Omental fat pad (tissue), 4 donors: Measurements from ENCODE around the gene WNK3. TPM values are rescaled to one million over a fixed set of nuclear protein-coding genes. Genes with fewer than 3 reads are reported as not detected.

Source experiments
- ATAC-seq: fragments of 150-250 bp; one replicate; pipeline ENCODE4 v1.9.1; 2016; ENCODE audit warnings: mild to moderate bottlenecking, moderate library complexity; ENCODE audit not compliant: low FRiP score
- DNase-seq: peaks from one replicate; pipeline ENCODE4 v3.0.0-alpha.2; 2019; ENCODE audit warnings: low spot score
- CTCF ChIP-seq, 3 donors: fragments of 450-650 bp; IDR thresholded peaks; one replicate each; pipeline ENCODE4 v1.5.1; 2016 to 2017; ENCODE audit warnings: antibody characterized with exemption in 3 of 3, mild to moderate bottlenecking in 3 of 3, moderate library complexity in 2 of 3
- small RNA-seq: library from RNA; depleted of rRNA; stranded (forward); fragments of <200 nt; gene quantifications from one replicate; pipeline ENCODE3, GENCODE V24; 2016
- total RNA-seq, 4 donors: library from RNA; depleted of rRNA; stranded (reverse); fragments of >200 nt; gene quantifications; one replicate each; pipeline ENCODE4 v1.1.0, GENCODE V29; 2016

WNK3 gene
- total RNA-seq, 4 donors from 2014 or later = 1.4 to 2.7 (median 1.6) TPM

GRCh38 chrX:54171527-54172250, 186.2 kb downstream of the WNK3 start:
- no peak for ATAC-seq
- TF ChIP-seq CTCF (IDR thresholded peaks at IDR 0.05) = no peak
- no peak for DNase-seq

- no peak for TF ChIP-seq CTCF (IDR thresholded peaks at IDR 0.05)
- DNase-seq (no peak), ATAC-seq (no peak)
These were observed 186.8 kb downstream of the WNK3 start for GRCh38 chrX:54171091-54171490.

GRCh38 chrX:54166915-54167314, 190.9 kb downstream of the WNK3 start:
- ATAC-seq (no peak), DNase-seq (no peak)
- TF ChIP-seq CTCF (IDR thresholded peaks at IDR 0.05) = no peak

- DNase-seq (no peak), ATAC-seq (no peak)
- TF ChIP-seq CTCF (IDR thresholded peaks at IDR 0.05) = no peak
These were observed 200.3 kb downstream of the WNK3 start for GRCh38 chrX:54157561-54157960.

Small RNA genes lying within 50 kb of the gene (small RNA-seq; reads per million reads assigned to genes)
- gene AL589872.1 (not detected), gene RNU6-434P (not detected)

Other genes with a start within 250 kb of the WNK3 start
- 10 to 100 TPM in 3 of 4 donors, 1 to 10 TPM in 1; 9.7 to 11.8 (median 11.8) TPM for gene FAM120C, start 174.8 kb downstream of the WNK3 start, total RNA-seq
- gene TSR2, start 82.4 kb upstream of the WNK3 start, total RNA-seq = 10 to 100 TPM; 14.8 to 29.9 (median 17.4) TPM
- 1 to 10 TPM; 2.0 to 3.0 (median 2.2) TPM for gene FGD1, start 138.2 kb upstream of the WNK3 start, total RNA-seq
- 10 to 100 TPM; 23.8 to 41.2 (median 30.2) TPM for gene GNL3L, start 172.2 kb upstream of the WNK3 start, total RNA-seq